HG02763 (cell line): ENCODE results near the gene SLC10A2.

Experiments
- ATAC-seq: cut with Tn5 transposase; IDR thresholded peaks from one replicate; pipeline ENCODE4 v1.9.1; 2021; ENCODE audit warnings: mild to moderate bottlenecking, moderate library complexity; ENCODE audit not compliant: unreplicated experiment

SLC10A2 gene

GRCh38 chr13:103055166-103055565 lies 11.1 kb downstream of the SLC10A2 start:
- no peak for ATAC-seq

GRCh38 chr13:103046676-103047075 lies 19.5 kb downstream of the SLC10A2 start:
- ATAC-seq, result no peak

- no peak for ATAC-seq
Observed at GRCh38 chr13:103044056-103044455, 22.2 kb downstream of the SLC10A2 start.

GRCh38 chr13:103040006-103040405 lies 26.2 kb downstream of the SLC10A2 start:
- no peak for ATAC-seq

GRCh38 chr13:103039183-103039582 lies 27.0 kb downstream of the SLC10A2 start:
- no peak for ATAC-seq

- no peak for ATAC-seq
Observed at GRCh38 chr13:103036268-103036667, 29.9 kb downstream of the SLC10A2 start.

- ATAC-seq, result no peak
Observed at GRCh38 chr13:103033999-103034398, 32.2 kb downstream of the SLC10A2 start.

- peak; percentile 86 for ATAC-seq
Observed at GRCh38 chr13:103031332-103031873, 34.8 kb downstream of the SLC10A2 start.

- ATAC-seq, result no peak
Observed at GRCh38 chr13:103030776-103031175, 35.4 kb downstream of the SLC10A2 start.

- ATAC-seq, result no peak
Observed at GRCh38 chr13:103029798-103030197, 36.4 kb downstream of the SLC10A2 start.

GRCh38 chr13:103022336-103022735 lies 43.9 kb downstream of the SLC10A2 start:
- ATAC-seq, result no peak

- no peak for ATAC-seq
Observed at GRCh38 chr13:103018556-103018955, 47.7 kb downstream of the SLC10A2 start.

GRCh38 chr13:103012646-103013045 lies 53.6 kb downstream of the SLC10A2 start:
- ATAC-seq, result no peak

- ATAC-seq, result no peak
Observed at GRCh38 chr13:103009051-103009840, 57.0 kb downstream of the SLC10A2 start.

- ATAC-seq, result peak; percentile 18
Observed at GRCh38 chr13:103007427-103007762, 58.8 kb downstream of the SLC10A2 start.

GRCh38 chr13:103006641-103007426 lies 59.4 kb downstream of the SLC10A2 start:
- ATAC-seq, result peak; percentile 93

- no peak for ATAC-seq
Observed at GRCh38 chr13:103004661-103005345, 61.4 kb downstream of the SLC10A2 start.

- no peak for ATAC-seq
Observed at GRCh38 chr13:103003631-103004030, 62.6 kb downstream of the SLC10A2 start.

GRCh38 chr13:103002279-103002678 lies 63.9 kb downstream of the SLC10A2 start:
- no peak for ATAC-seq

GRCh38 chr13:103000157-103000556 lies 66.1 kb downstream of the SLC10A2 start:
- ATAC-seq, result no peak

GRCh38 chr13:102999499-102999898 lies 66.7 kb downstream of the SLC10A2 start:
- no peak for ATAC-seq
